Endothelial cell of umbilical vein (primary cell): ENCODE results near the gene CDC42.

Experiments used
- POLR2AphosphoS5 ChIP-seq: IDR thresholded peaks from 2 replicates; pipeline ENCODE4 v1.6.1; 2012; ENCODE audit warnings: low read depth, mild to moderate bottlenecking, control low read depth, low read length, moderate library complexity; ENCODE audit not compliant: insufficient read depth
- TF ChIP-seq, protein P1 (sequence below), 2 donors: IDR thresholded peaks; 1 replicate in 1 of 2; 2 replicates in 1 of 2; pipeline ENCODE4 v1.5.1; 2011; ENCODE audit warnings: low read length in 2 of 2, mild to moderate bottlenecking in 2 of 2, moderate library complexity in 2 of 2, control low read depth in 1 of 2, inconsistent platforms in 1 of 2, low read depth in 1 of 2; ENCODE audit not compliant: insufficient read depth in 1 of 2; ENCODE audit errors: extremely low read depth in 1 of 2

DNA sequence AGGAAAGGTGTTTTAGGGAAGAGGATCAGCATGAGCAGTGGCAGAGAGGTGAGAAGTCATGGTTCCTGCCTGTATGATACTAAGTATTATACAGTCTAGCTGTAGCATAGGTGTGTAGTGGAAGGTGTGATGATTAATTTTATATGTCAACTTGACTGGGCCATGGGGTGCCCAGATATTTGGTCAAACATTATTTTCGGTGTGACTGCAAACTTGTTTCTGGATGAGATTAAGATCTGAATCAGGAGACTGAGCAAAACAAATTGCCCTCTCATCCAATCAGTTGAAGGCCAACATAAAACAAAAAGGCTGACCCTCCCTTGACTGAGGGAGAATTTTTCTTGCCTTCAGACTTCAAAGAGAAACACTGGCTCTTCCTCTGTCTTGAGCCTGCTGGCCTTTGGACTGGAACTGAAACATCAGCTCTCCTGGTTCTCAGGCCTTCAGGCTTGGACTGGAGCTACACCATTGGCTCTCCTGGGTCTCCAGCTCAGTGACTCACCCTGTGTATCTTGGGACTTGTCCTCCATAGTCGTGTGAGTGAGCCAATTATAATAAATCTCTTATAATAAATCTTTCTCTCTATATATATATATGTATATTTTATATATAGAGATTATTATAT, 6.8 kb upstream of the CDC42 start:
- no peak for TF ChIP-seq POLR2AphosphoS5
- TF ChIP-seq, protein P1, sequence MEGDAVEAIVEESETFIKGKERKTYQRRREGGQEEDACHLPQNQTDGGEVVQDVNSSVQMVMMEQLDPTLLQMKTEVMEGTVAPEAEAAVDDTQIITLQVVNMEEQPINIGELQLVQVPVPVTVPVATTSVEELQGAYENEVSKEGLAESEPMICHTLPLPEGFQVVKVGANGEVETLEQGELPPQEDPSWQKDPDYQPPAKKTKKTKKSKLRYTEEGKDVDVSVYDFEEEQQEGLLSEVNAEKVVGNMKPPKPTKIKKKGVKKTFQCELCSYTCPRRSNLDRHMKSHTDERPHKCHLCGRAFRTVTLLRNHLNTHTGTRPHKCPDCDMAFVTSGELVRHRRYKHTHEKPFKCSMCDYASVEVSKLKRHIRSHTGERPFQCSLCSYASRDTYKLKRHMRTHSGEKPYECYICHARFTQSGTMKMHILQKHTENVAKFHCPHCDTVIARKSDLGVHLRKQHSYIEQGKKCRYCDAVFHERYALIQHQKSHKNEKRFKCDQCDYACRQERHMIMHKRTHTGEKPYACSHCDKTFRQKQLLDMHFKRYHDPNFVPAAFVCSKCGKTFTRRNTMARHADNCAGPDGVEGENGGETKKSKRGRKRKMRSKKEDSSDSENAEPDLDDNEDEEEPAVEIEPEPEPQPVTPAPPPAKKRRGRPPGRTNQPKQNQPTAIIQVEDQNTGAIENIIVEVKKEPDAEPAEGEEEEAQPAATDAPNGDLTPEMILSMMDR (IDR thresholded peaks at IDR 0.05; ENCODE audit: extremely low read depth in 1 of 2, insufficient read depth in 1 of 2, low read depth in 1 of 2, low read length in 2 of 2): no peak
